ENCODE data around the gene DGAT2.

Gene DGAT2

GRCh38 chr11:75780888-75781287, 12.3 kb downstream of the DGAT2 start:
- no peak for DNase-seq (ENCODE audit: low read depth)

GRCh38 chr11:75781296-75781695, 12.7 kb downstream of the DGAT2 start:
- DNase-seq (ENCODE audit: low read depth) = no peak

- DNase-seq (ENCODE audit: low read depth) = no peak
Observed at GRCh38 chr11:75781831-75782230, 13.3 kb downstream of the DGAT2 start.

GRCh38 chr11:75782540-75783263, 14.1 kb downstream of the DGAT2 start:
- no peak for DNase-seq (ENCODE audit: low read depth)

GRCh38 chr11:75783416-75784084, 15.0 kb downstream of the DGAT2 start:
- no peak for DNase-seq (ENCODE audit: low read depth)

- no peak for DNase-seq (ENCODE audit: low read depth)
Observed at GRCh38 chr11:75784085-75784478, 15.5 kb downstream of the DGAT2 start.

- DNase-seq (ENCODE audit: low read depth) = no peak
Observed at GRCh38 chr11:75784506-75784905, 15.9 kb downstream of the DGAT2 start.

GRCh38 chr11:75785187-75785586, 16.6 kb downstream of the DGAT2 start:
- DNase-seq (ENCODE audit: low read depth) = no peak

- no peak for DNase-seq (ENCODE audit: low read depth)
Observed at GRCh38 chr11:75786101-75786736, 17.6 kb downstream of the DGAT2 start.

GRCh38 chr11:75789521-75789920, 20.9 kb downstream of the DGAT2 start:
- DNase-seq (ENCODE audit: low read depth) = no peak

- peak; percentile 61 for DNase-seq (ENCODE audit: low read depth)
Observed at GRCh38 chr11:75790986-75791385, 22.4 kb downstream of the DGAT2 start.

GRCh38 chr11:75792127-75792731, 23.7 kb downstream of the DGAT2 start:
- DNase-seq (ENCODE audit: low read depth) = no peak

- DNase-seq (ENCODE audit: low read depth) = no peak
Observed at GRCh38 chr11:75792997-75793800, 24.6 kb downstream of the DGAT2 start.

GRCh38 chr11:75793966-75794365, 25.4 kb downstream of the DGAT2 start:
- DNase-seq (ENCODE audit: low read depth) = no peak

GRCh38 chr11:75795276-75796090, 26.9 kb downstream of the DGAT2 start:
- DNase-seq (ENCODE audit: low read depth) = peak; percentile 60

- peak; percentile 74 for DNase-seq (ENCODE audit: low read depth)
Observed at GRCh38 chr11:75796091-75796435, 27.5 kb downstream of the DGAT2 start.

GRCh38 chr11:75797116-75797515, 28.5 kb downstream of the DGAT2 start:
- no peak for DNase-seq (ENCODE audit: low read depth)

- peak; percentile 77 for DNase-seq (ENCODE audit: low read depth)
Observed at GRCh38 chr11:75797792-75798191, 29.2 kb downstream of the DGAT2 start.

- DNase-seq (ENCODE audit: low read depth) = no peak
Observed at GRCh38 chr11:75800136-75800675, 31.6 kb downstream of the DGAT2 start.

GRCh38 chr11:75800728-75801361, 32.3 kb downstream of the DGAT2 start:
- DNase-seq (ENCODE audit: low read depth) = no peak

Measured in ELR (cell line).